ENCODE results near the gene SCN8A. TPM values are rescaled to one million over a fixed set of nuclear protein-coding genes. Genes with fewer than 3 reads are reported as not detected.

Gene SCN8A
- total and polyA plus RNA-seq, 2 experiments from 2014 or later: 1.1 to 2.6 TPM

DNA sequence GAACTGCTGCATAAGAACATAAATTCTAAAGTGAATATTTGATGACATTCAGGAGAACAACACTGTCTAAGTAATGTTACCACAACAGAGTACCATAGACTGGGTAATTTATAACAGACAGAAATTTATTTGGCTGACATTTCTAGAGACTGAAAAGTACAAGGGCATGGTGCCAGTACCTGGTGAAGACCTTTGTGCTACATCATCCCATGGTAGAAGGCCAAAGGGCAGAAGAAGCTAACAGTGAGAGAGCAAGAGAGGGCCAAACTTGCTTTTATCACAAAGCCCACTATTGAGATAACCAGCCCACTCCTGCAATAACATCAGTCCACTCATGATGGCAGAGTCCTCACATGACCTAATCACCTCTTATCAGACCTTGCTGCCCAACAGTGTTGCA, 168.7 kb downstream of the SCN8A start:
- H3K4me2 ChIP-seq: no peak overlapping the region
- H2AFZ ChIP-seq: no peak overlapping the region
- H3K27ac ChIP-seq: no peak overlapping the region
- no peak for DNase-seq (ENCODE audit: low spot score)
- H3K27me3 ChIP-seq: no peaks in the 10 kb centered on the region
- no peaks in the 10 kb centered on the region for H3K79me2 ChIP-seq
- TF ChIP-seq EZH2phosphoT487 (IDR thresholded peaks at IDR 0.05; ENCODE audit: low read depth, severe bottlenecking, unreplicated experiment): no peak
- H3K36me3 ChIP-seq (replicated peaks; ENCODE audit: insufficient read depth, low read depth): no peaks in the 10 kb centered on the region
- H4K20me1 ChIP-seq (ENCODE audit: insufficient read depth, poor library complexity, severe bottlenecking): no peaks in the 10 kb centered on the region
- H3K9me3 ChIP-seq (ENCODE audit: low read depth): no peaks in the 10 kb centered on the region
- no peaks in the 10 kb centered on the region for H3K9me2 ChIP-seq (replicated peaks; ENCODE audit: insufficient read depth)
- H3K4me3 ChIP-seq: no peak overlapping the region
- H3K4me1 ChIP-seq (ENCODE audit: insufficient read depth): no peaks in the 10 kb centered on the region

DNA sequence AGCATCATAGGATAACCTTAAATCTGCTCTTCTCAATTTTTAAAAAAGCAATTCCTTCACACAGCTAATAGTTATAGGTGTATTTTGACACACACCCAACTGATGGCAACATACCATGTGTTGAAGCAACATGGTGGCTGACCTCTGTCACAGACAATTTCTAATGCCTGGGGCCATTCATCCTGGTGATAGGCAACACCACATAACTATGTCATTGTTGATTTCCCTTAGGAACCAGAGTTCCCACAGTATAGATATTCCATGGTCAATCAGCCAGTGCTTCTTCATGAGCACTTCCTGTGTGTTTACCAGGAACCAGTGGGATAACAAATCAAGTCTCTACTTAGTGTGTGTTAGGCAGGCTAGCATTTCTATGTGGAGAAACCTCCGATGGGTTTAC, 169.2 kb downstream of the SCN8A start:
- no peaks in the 10 kb centered on the region for H3K9me3 ChIP-seq (ENCODE audit: low read depth)
- H3K27me3 ChIP-seq: no peaks in the 10 kb centered on the region
- no peaks in the 10 kb centered on the region for H3K4me1 ChIP-seq (ENCODE audit: insufficient read depth)
- H3K79me2 ChIP-seq: no peaks in the 10 kb centered on the region
- H3K4me2 ChIP-seq: no peak overlapping the region
- H3K27ac ChIP-seq: no peak overlapping the region
- TF ChIP-seq CTCF (IDR thresholded peaks at IDR 0.05; ENCODE audit: poor library complexity): no peak
- no peak for TF ChIP-seq EZH2phosphoT487 (IDR thresholded peaks at IDR 0.05; ENCODE audit: low read depth, severe bottlenecking, unreplicated experiment)
- no peak for TF ChIP-seq EZH2 (IDR thresholded peaks at IDR 0.05; ENCODE audit: borderline replicate concordance)
- H4K20me1 ChIP-seq (ENCODE audit: insufficient read depth, poor library complexity, severe bottlenecking): no peaks in the 10 kb centered on the region
- no peak overlapping the region for H2AFZ ChIP-seq
- H3K36me3 ChIP-seq (replicated peaks; ENCODE audit: insufficient read depth, low read depth): no peaks in the 10 kb centered on the region
- H3K4me3 ChIP-seq: no peak overlapping the region
- H3K9me2 ChIP-seq (replicated peaks; ENCODE audit: insufficient read depth): no peaks in the 10 kb centered on the region
- no peak for DNase-seq (ENCODE audit: low spot score)
- WGBS (ENCODE audit: low lambda C conversion rate, missing lambda C conversion rate): 91% methylated on average over 1 of the region's 1 CpG

- Histone ChIP-seq H3K9me3 (ENCODE audit: low read depth) (no peaks in the 10 kb centered on the region), H3K27me3 (no peaks in the 10 kb centered on the region), H2AFZ (no peak overlapping the region), H3K9me2 (replicated peaks; ENCODE audit: insufficient read depth) (no peaks in the 10 kb centered on the region), H3K4me1 (ENCODE audit: insufficient read depth) (no peaks in the 10 kb centered on the region), H3K4me2 (no peak overlapping the region), H3K36me3 (replicated peaks; ENCODE audit: insufficient read depth, low read depth) (no peaks in the 10 kb centered on the region), H3K27ac (no peak overlapping the region), H3K79me2 (no peaks in the 10 kb centered on the region), H4K20me1 (ENCODE audit: insufficient read depth, poor library complexity, severe bottlenecking) (no peaks in the 10 kb centered on the region), H3K4me3 (no peak overlapping the region)
- no peak for DNase-seq (ENCODE audit: low spot score)
- no peak for TF ChIP-seq CTCF (IDR thresholded peaks at IDR 0.05; ENCODE audit: poor library complexity)
- TF ChIP-seq EZH2 (IDR thresholded peaks at IDR 0.05; ENCODE audit: borderline replicate concordance): no peak
- no peak for TF ChIP-seq EZH2phosphoT487 (IDR thresholded peaks at IDR 0.05; ENCODE audit: low read depth, severe bottlenecking, unreplicated experiment)
Observed at GRCh38 chr12:51763743-51764142, 172.7 kb downstream of the SCN8A start.

DNA sequence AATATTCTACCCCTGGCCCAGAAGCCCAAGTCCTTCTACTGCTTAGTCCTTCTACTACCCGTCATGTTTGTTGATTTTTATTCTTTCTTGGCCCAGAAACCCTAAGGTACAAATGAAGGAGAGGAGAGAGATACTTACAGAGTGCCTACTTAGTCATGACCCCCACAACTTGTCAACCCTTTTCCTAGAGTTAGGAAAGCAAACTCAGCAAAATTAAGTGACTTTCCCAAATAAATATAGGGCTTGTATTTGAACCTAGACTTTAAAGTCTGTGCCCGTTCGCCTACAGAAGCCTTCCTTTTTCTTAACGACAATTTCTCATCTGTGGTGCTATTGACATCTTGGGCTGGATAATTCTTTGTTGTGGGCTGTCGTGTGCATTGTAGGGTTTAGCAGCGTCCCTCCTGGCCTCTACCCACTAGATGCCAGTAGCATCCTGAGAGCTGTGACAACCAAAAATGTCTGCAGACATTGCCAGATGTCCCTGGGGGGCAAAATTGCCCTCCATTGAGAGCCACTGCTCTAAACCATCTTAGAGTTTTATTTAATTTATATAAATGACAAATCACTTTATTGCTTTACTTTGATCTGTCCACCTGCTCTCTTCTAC, 175.1 kb downstream of the SCN8A start:
- Histone ChIP-seq H3K27me3 (no peaks in the 10 kb centered on the region), H2AFZ (no peak overlapping the region), H3K4me1 (ENCODE audit: insufficient read depth) (no peaks in the 10 kb centered on the region), H3K9me2 (replicated peaks; ENCODE audit: insufficient read depth) (no peaks in the 10 kb centered on the region), H4K20me1 (ENCODE audit: insufficient read depth, poor library complexity, severe bottlenecking) (no peaks in the 10 kb centered on the region), H3K4me2 (no peak overlapping the region), H3K79me2 (no peaks in the 10 kb centered on the region), H3K4me3 (no peak overlapping the region), H3K9me3 (ENCODE audit: low read depth) (no peaks in the 10 kb centered on the region), H3K36me3 (replicated peaks; ENCODE audit: insufficient read depth, low read depth) (no peaks in the 10 kb centered on the region), H3K27ac (no peak overlapping the region)
- TF ChIP-seq CTCF (IDR thresholded peaks at IDR 0.05; ENCODE audit: poor library complexity) (no peak), EZH2 (IDR thresholded peaks at IDR 0.05; ENCODE audit: borderline replicate concordance) (no peak), EZH2phosphoT487 (IDR thresholded peaks at IDR 0.05; ENCODE audit: low read depth, severe bottlenecking, unreplicated experiment) (no peak)
- WGBS (ENCODE audit: low lambda C conversion rate, missing lambda C conversion rate): 89% methylated on average over 6 of the region's 6 CpGs
- DNase-seq (ENCODE audit: low spot score): no peak
